Lower lobe of right lung (tissue), 2 donors: ENCODE results near the gene MUL1. TPM values are rescaled to one million over a fixed set of nuclear protein-coding genes. Genes with fewer than 3 reads are reported as not detected.
"Not testable (repeated sequence)": the region's sequence is repeated elsewhere in the genome, so short reads cannot be mapped to it uniquely, and the experiment has no call there.

ENCODE experiments used
- ATAC-seq, 2 donors: fragments of 200-7000 bp; cut with Tn5 transposase; one replicate each; pipeline ENCODE4 v1.9.1; 2020 to 2022; ENCODE audit warnings: mild to moderate bottlenecking in 2 of 2, moderate library complexity in 2 of 2
- DNase-seq: peaks from one replicate; pipeline ENCODE4 v3.0.0-alpha.2; 2020
- H3K27ac ChIP-seq: fragments of 200-600 bp; one replicate; pipeline ENCODE4 v1.8.0; 2022
- H3K27me3 ChIP-seq: fragments of 200-600 bp; one replicate; pipeline ENCODE4 v1.8.0; 2022; ENCODE audit warnings: low read depth
- H3K36me3 ChIP-seq: fragments of 200-600 bp; one replicate; pipeline ENCODE4 v1.8.0; 2022; ENCODE audit warnings: mild to moderate bottlenecking
- H3K4me1 ChIP-seq: fragments of 200-600 bp; one replicate; pipeline ENCODE4 v1.8.0; 2022
- H3K4me3 ChIP-seq: fragments of 200-600 bp; one replicate; pipeline ENCODE4 v1.8.0; 2022; ENCODE audit warnings: mild to moderate bottlenecking
- H3K9me3 ChIP-seq: fragments of 200-600 bp; one replicate; pipeline ENCODE4 v1.8.0; 2022
- CTCF ChIP-seq: fragments of 200-600 bp; IDR thresholded peaks from one replicate; pipeline ENCODE4 v1.8.0; 2022; ENCODE audit warnings: antibody characterized with exemption, mild to moderate bottlenecking
- intact Hi-C: fragments of 100-400 bp; cut with DNase I; formaldehyde crosslinking; loops from one replicate; pipeline ENCODE4 v1.11.0; 2022
- total RNA-seq: library from RNA; stranded (reverse); fragmentation: NEBNext Ultra II Directional; extraction: Animal tissue kit (Norgen Biotek cat#: 25700); gene quantifications from one replicate; pipeline ENCODE4 v1.2.1, GENCODE V29; 2021
- donor health status: DM: no; HTN: yes; CAD: no; lungs with severe emphysema.

Gene MUL1
- total RNA-seq, 1 donor from 2014 or later, result 29.9 TPM

- no peak overlapping the region for H3K27ac ChIP-seq
- H3K27me3 ChIP-seq, result peaks cover 32% of the 10 kb centered on the region
- no peaks in the 10 kb centered on the region for H3K4me1 ChIP-seq
- no peak for TF ChIP-seq CTCF
- H3K36me3 ChIP-seq, result no peaks in the 10 kb centered on the region
- DNase-seq (no peak), ATAC-seq (no peak)
- no peak overlapping the region for H3K4me3 ChIP-seq
- intact Hi-C loops, result no loop called here
- H3K9me3 ChIP-seq, result no peaks in the 10 kb centered on the region
Observed at GRCh38 chr1:20526267-20526666, 18.3 kb upstream of the MUL1 start.

GRCh38 chr1:20521960-20522861, 14.3 kb upstream of the MUL1 start:
- DNase-seq (peak; percentile 59), ATAC-seq (peak; percentile 81 to 83)
- H3K4me3 ChIP-seq, result no peak overlapping the region
- H3K36me3 ChIP-seq, result no peaks in the 10 kb centered on the region
- peaks cover 6% of the 10 kb centered on the region for H3K27me3 ChIP-seq
- intact Hi-C loops, result no loop called here
- peak; percentile 84 for TF ChIP-seq CTCF
- no peak overlapping the region for H3K27ac ChIP-seq
- no peaks in the 10 kb centered on the region for H3K9me3 ChIP-seq
- no peaks in the 10 kb centered on the region for H3K4me1 ChIP-seq

GRCh38 chr1:20519609-20520262, 11.8 kb upstream of the MUL1 start:
- intact Hi-C loops, ATAC-seq: not testable (repeated sequence)

GRCh38 chr1:20511518-20512428, 3.8 kb upstream of the MUL1 start:
- intact Hi-C loops, result no loop called here
- no peak for TF ChIP-seq CTCF
- H3K27ac ChIP-seq, result no peak overlapping the region

More at GRCh38 chr1:20519609-20520262, 11.8 kb upstream of the MUL1 start:
- H3K27ac ChIP-seq, H3K4me1 ChIP-seq, H3K4me3 ChIP-seq, H3K36me3 ChIP-seq, H3K9me3 ChIP-seq, DNase-seq, H3K27me3 ChIP-seq: not testable (repeated sequence)

GRCh38 chr1:20508411-20508771, 440 bp upstream of the MUL1 start:
- Histone ChIP-seq H3K4me3 (peak overlapping the region; percentile 99), H3K27me3 (peaks cover 17% of the 10 kb centered on the region), H3K27ac (peak overlapping the region; percentile 92), H3K9me3 (no peaks in the 10 kb centered on the region), H3K36me3 (peaks cover 9% of the 10 kb centered on the region), H3K4me1 (peaks cover 33% of the 10 kb centered on the region)
- no peak for TF ChIP-seq CTCF
- ATAC-seq (no peak), DNase-seq (no peak)
- intact Hi-C loops, result no loop called here

More at GRCh38 chr1:20511518-20512428, 3.8 kb upstream of the MUL1 start:
- Histone ChIP-seq H3K27me3 (peaks cover 17% of the 10 kb centered on the region), H3K9me3 (no peaks in the 10 kb centered on the region), H3K4me3 (no peak overlapping the region), H3K4me1 (peaks cover 13% of the 10 kb centered on the region), H3K36me3 (no peaks in the 10 kb centered on the region)
- ATAC-seq (no peak), DNase-seq (no peak)
